Transverse colon (tissue), 4 donors: ENCODE data around the gene CCT5.

Experiments
- CTCF ChIP-seq, 5 experiments: fragments of 200-600 bp in 3 of 5; fragments of 450-650 bp in 2 of 5; sonication (generic) in 3 of 5; IDR thresholded peaks; 1 replicate in 2 of 5; 2 replicates in 3 of 5; pipeline ENCODE4 v1.5.1; 2016 to 2017; ENCODE audit warnings: antibody characterized with exemption in 5 of 5, inconsistent platforms in 3 of 5, mild to moderate bottlenecking in 2 of 5, moderate library complexity in 1 of 5
- EP300 ChIP-seq: sonication (generic); formaldehyde crosslinking; IDR thresholded peaks from one replicate; pipeline ENCODE4 v1.6.1; 2017; ENCODE audit warnings: antibody characterized with exemption, low read depth
- POLR2A ChIP-seq: fragments of 450-650 bp; IDR thresholded peaks from one replicate; pipeline ENCODE4 v1.6.1; 2016; ENCODE audit warnings: antibody characterized with exemption, mild to moderate bottlenecking, moderate library complexity
- POLR2AphosphoS5 ChIP-seq, 3 donors: sonication (generic); formaldehyde crosslinking; IDR thresholded peaks; one replicate each; pipeline ENCODE4 v1.6.1; 2016; ENCODE audit warnings: antibody characterized with exemption in 3 of 3

DNA sequence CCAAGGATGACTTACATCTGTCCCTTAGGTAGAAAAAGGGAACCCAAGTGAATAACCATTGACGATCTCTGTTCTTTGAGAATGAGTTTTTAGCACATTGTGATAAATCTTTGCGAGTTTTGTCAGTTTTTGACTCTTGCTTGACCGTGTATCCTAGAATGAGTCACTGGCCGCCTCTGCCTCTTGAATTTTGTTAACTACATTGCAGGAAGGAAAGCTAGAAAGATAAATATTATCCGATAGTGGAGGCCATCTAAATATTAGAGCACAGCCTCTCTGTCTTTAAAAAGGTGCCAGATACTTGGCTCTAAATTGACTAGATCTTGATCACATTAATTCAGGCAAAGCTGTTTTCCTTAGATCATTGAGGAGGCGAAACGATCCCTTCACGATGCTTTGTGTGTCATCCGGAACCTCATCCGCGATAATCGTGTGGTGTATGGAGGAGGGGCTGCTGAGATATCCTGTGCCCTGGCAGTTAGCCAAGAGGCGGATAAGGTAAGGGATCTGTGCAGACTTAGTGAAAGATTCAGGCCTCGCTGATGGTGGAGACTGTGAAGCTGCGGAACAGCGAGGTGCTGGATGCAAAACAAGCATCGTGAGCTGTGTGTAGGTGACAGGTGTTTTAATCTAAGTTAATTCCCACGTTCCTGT lies 12.2 kb downstream of the CCT5 start:
- TF ChIP-seq POLR2A (no peak), CTCF (IDR thresholded peaks at IDR 0.05) (no peak), POLR2AphosphoS5 (IDR thresholded peaks at IDR 0.05) (no peak), EP300 (no peak)
